HEK293T (cell line): Measurements from ENCODE around the gene ARHGEF28.

Experiments used
- ARNT ChIP-seq: fragments of 450-650 bp; IDR thresholded peaks from 2 replicates; pipeline ENCODE4 v1.6.1; 2017; ENCODE audit warnings: mild to moderate bottlenecking
- CTBP1 ChIP-seq: fragments of 450-650 bp; IDR thresholded peaks from 2 replicates; pipeline ENCODE4 v1.6.1; 2016; ENCODE audit warnings: borderline replicate concordance
- ELF4 ChIP-seq: fragments of 450-650 bp; IDR thresholded peaks from 2 replicates; pipeline ENCODE4 v1.6.1; 2017; ENCODE audit warnings: antibody characterized with exemption
- FOXA1 ChIP-seq: fragments of 450-650 bp; IDR thresholded peaks from 2 replicates; pipeline ENCODE4 v1.6.1; 2016; ENCODE audit warnings: mild to moderate bottlenecking
- FOXM1 ChIP-seq: fragments of 450-650 bp; IDR thresholded peaks from 2 replicates; pipeline ENCODE4 v1.6.1; 2017; ENCODE audit warnings: mild to moderate bottlenecking, borderline replicate concordance
- HDGF ChIP-seq: fragments of 450-650 bp; IDR thresholded peaks from 2 replicates; pipeline ENCODE4 v1.6.1; 2017; ENCODE audit warnings: antibody characterized with exemption, borderline replicate concordance
- LEF1 ChIP-seq: fragments of 450-650 bp; IDR thresholded peaks from 2 replicates; pipeline ENCODE4 v1.6.1; 2017; ENCODE audit warnings: mild to moderate bottlenecking, borderline replicate concordance
- NFRKB ChIP-seq: fragments of 450-650 bp; IDR thresholded peaks from 2 replicates; pipeline ENCODE4 v1.6.1; 2016; ENCODE audit warnings: mild to moderate bottlenecking, moderate library complexity
- SP1 ChIP-seq: fragments of 450-650 bp; IDR thresholded peaks from 2 replicates; pipeline ENCODE4 v1.6.1; 2017
- ZNF384 ChIP-seq: fragments of 450-650 bp; IDR thresholded peaks from 2 replicates; pipeline ENCODE4 v1.6.1; 2016

DNA sequence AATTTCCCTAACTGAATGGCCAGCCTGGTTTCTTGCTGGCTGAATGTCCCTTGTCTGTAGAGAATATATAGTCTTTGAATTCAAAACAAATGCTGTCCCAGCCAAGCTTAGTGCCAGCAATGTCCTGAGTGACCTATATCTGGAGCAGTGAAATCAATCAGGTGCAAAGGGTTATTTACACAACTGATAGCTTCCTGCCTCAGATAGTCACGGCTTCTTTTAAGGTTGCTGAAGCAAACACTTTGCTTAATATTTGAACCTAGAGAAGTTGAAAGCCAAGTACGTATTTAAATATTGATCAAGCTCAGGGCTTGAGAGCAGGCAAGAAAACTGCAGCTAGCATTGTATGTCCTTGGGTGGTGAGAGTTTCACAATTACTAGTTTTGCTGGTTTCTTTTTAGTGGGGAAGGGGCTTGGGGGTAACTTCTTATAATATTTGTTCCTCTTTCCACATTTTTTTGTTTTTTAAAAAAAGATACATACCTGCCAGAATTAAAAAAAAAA, 2.0 kb upstream of the ARHGEF28 start:
- TF ChIP-seq SP1 (no peak), CTBP1 (no peak), ZNF384 (no peak), FOXM1 (no peak), ELF4 (no peak), FOXA1 (no peak), HDGF (no peak), NFRKB (no peak), ARNT (no peak), LEF1 (no peak)
